Measurements from ENCODE around the gene PNLIPRP2. TPM values are rescaled to one million over a fixed set of nuclear protein-coding genes. Genes with fewer than 3 reads are reported as not detected.

The PNLIPRP2 gene
- total RNA-seq, 1 donor from 2014 or later: not detected

DNA sequence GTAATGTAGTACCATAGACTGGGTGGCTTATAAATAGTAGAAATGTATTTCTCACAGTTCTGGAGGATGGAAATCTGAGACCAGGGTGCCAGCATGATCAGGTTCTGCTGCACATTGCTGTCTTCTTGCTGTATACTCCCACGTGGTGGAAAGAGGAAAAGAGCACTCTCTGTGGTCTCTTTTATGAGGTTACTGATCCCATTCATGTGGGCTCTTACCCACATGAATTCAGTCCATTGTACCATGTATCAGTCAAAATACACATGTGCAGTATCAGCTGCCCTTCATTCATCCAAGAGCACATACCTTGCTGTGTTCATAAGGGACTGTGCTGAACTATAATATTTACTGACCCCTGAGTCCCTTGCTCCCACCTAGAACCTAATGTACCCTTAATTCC lies 17.1 kb downstream of the PNLIPRP2 start:
- H3K4me1 Mint-ChIP-seq (ENCODE audit: low read depth): no peaks in the 10 kb centered on the region
- no peak overlapping the region for H3K4me3 Mint-ChIP-seq (ENCODE audit: low read depth)
- peaks cover 15% of the 10 kb centered on the region for H3K9me3 Mint-ChIP-seq (ENCODE audit: low read depth)
- DNase-seq (ENCODE audit: low spot score, unreplicated experiment): no peak
- peaks cover 14% of the 10 kb centered on the region for H3K27me3 Mint-ChIP-seq
- TF ChIP-seq, protein P1, sequence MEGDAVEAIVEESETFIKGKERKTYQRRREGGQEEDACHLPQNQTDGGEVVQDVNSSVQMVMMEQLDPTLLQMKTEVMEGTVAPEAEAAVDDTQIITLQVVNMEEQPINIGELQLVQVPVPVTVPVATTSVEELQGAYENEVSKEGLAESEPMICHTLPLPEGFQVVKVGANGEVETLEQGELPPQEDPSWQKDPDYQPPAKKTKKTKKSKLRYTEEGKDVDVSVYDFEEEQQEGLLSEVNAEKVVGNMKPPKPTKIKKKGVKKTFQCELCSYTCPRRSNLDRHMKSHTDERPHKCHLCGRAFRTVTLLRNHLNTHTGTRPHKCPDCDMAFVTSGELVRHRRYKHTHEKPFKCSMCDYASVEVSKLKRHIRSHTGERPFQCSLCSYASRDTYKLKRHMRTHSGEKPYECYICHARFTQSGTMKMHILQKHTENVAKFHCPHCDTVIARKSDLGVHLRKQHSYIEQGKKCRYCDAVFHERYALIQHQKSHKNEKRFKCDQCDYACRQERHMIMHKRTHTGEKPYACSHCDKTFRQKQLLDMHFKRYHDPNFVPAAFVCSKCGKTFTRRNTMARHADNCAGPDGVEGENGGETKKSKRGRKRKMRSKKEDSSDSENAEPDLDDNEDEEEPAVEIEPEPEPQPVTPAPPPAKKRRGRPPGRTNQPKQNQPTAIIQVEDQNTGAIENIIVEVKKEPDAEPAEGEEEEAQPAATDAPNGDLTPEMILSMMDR (IDR thresholded peaks at IDR 0.05; ENCODE audit: unreplicated experiment): no peak
- H3K27ac Mint-ChIP-seq: no peak overlapping the region
- H3K36me3 Mint-ChIP-seq (ENCODE audit: insufficient read depth): no peaks in the 10 kb centered on the region

DNA sequence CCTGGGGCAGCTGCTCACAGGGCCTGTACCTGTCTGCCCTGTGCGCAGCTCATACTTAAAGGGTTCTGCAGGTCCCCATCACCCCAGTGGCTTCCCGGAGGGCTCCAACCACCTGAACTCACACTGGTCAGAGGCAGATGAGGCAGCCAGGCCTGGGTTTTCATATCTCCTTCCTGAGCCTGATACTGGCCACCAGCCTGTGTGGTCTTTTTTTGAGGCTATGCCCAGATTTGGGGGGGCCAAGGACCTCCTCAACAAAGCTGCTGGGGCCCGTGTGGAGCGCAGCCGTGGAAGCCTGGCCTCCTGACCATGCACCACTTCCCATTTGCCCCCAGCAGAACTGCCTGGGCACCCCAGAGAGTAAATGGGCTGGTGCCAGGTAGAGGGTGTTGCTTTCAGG lies 25.7 kb downstream of the PNLIPRP2 start:
- Mint-ChIP-seq H3K27me3 (peaks cover 15% of the 10 kb centered on the region), H3K4me1 (ENCODE audit: low read depth) (no peaks in the 10 kb centered on the region), H3K27ac (no peak overlapping the region), H3K9me3 (ENCODE audit: low read depth) (peaks cover 27% of the 10 kb centered on the region), H3K4me3 (ENCODE audit: low read depth) (no peak overlapping the region), H3K36me3 (ENCODE audit: insufficient read depth) (no peaks in the 10 kb centered on the region)
- TF ChIP-seq, protein P1 (IDR thresholded peaks at IDR 0.05; ENCODE audit: unreplicated experiment): no peak
- no peak for DNase-seq (ENCODE audit: low spot score, unreplicated experiment)

DNA sequence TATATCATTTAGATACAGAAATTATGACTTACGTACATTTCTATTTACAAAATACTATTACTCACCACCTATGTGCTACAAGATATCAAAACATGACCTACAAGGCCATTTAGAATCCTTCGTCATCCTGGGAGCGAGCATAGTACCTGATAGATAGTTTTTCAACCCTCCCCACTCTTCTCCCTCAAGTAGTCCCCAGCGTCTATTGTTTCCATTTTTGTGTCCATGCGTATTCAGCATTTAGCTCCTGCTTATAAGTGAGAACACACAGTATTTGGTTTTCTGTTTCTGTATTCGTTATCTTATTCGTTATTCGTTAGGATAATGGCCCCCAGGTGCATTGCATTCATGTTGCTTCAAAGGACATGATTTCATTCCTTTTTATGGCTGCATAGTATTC lies 28.1 kb downstream of the PNLIPRP2 start:
- no peak for DNase-seq (ENCODE audit: low spot score, unreplicated experiment)
- Mint-ChIP-seq H3K36me3 (ENCODE audit: insufficient read depth) (no peaks in the 10 kb centered on the region), H3K4me3 (ENCODE audit: low read depth) (no peak overlapping the region), H3K27me3 (peaks cover 10% of the 10 kb centered on the region), H3K4me1 (ENCODE audit: low read depth) (no peaks in the 10 kb centered on the region), H3K9me3 (ENCODE audit: low read depth) (peaks cover 30% of the 10 kb centered on the region), H3K27ac (no peak overlapping the region)
- TF ChIP-seq, protein P1 (IDR thresholded peaks at IDR 0.05; ENCODE audit: unreplicated experiment): no peak

DNA sequence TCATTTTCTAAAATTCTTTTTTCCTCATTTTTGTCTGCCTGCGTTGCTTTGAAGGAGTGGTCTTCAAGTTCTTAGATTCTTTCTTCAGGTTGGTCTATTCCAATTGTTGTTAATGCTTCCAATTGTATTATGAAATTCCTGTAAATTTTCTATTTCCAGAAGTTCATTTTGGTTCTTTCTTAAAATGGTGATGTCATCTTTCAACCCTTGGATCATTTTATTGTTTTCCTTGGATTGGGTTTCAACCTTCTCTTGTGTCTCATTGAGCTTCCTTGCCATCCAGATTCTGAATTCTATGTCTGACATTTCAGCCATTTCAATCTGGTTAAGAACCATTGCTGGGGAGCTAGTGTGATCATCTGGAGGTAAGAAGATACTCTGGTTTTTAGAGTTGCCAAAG lies 33.1 kb downstream of the PNLIPRP2 start:
- no peak for DNase-seq (ENCODE audit: low spot score, unreplicated experiment)
- Mint-ChIP-seq H3K27ac (no peak overlapping the region), H3K4me3 (ENCODE audit: low read depth) (no peak overlapping the region), H3K27me3 (peaks cover 4% of the 10 kb centered on the region), H3K9me3 (ENCODE audit: low read depth) (peaks cover 28% of the 10 kb centered on the region), H3K4me1 (ENCODE audit: low read depth) (no peaks in the 10 kb centered on the region), H3K36me3 (ENCODE audit: insufficient read depth) (no peaks in the 10 kb centered on the region)
- TF ChIP-seq, protein P1 (IDR thresholded peaks at IDR 0.05; ENCODE audit: unreplicated experiment): no peak

DNA sequence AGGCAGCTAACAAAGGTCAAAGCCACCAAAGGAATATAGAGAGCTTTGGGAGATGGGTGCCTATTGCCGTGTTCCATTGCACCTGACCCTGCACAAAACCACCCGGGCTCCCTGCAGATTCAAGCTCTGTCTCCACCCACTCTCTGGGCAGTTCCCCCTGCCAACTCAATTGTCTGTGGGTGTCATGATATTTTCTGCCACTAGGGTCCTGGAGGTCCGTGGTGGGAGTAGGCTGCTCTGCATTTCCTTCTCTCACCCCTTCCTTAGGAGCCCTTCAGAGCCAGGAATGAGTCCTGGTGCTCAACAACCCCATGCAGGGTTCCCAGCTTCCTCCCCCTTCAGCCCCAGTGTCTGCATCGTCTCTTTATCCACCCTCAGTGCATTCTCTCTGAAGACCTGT lies 34.1 kb downstream of the PNLIPRP2 start:
- peaks cover 4% of the 10 kb centered on the region for H3K27me3 Mint-ChIP-seq
- H3K36me3 Mint-ChIP-seq (ENCODE audit: insufficient read depth): no peaks in the 10 kb centered on the region
- TF ChIP-seq, protein P1 (IDR thresholded peaks at IDR 0.05; ENCODE audit: unreplicated experiment): peak; percentile 49
- peaks cover 19% of the 10 kb centered on the region for H3K9me3 Mint-ChIP-seq (ENCODE audit: low read depth)
- H3K4me1 Mint-ChIP-seq (ENCODE audit: low read depth): no peaks in the 10 kb centered on the region
- no peak overlapping the region for H3K27ac Mint-ChIP-seq
- no peak for DNase-seq (ENCODE audit: low spot score, unreplicated experiment)
- H3K4me3 Mint-ChIP-seq (ENCODE audit: low read depth): no peak overlapping the region
